Parathyroid adenoma (tissue), 2 donors: Measurements from ENCODE around the gene FOXF2.

Experiments
- H2AFZ ChIP-seq: fragments of 300-600 bp; sonication (generic); one replicate; pipeline ENCODE4 v1.7.0; 2017; ENCODE audit warnings: antibody characterized with exemption, mild to moderate bottlenecking
- H3K27ac ChIP-seq: fragments of 300-600 bp; sonication (generic); one replicate; pipeline ENCODE4 v1.7.0; 2017
- H3K27me3 ChIP-seq: fragments of 300-600 bp; sonication (generic); one replicate; pipeline ENCODE4 v1.7.0; 2017; ENCODE audit warnings: low read length; ENCODE audit not compliant: control insufficient read depth, insufficient read depth
- H3K36me3 ChIP-seq: fragments of 300-600 bp; sonication (generic); one replicate; pipeline ENCODE4 v1.7.0; 2017; ENCODE audit warnings: low read length; ENCODE audit not compliant: control insufficient read depth, insufficient read depth
- H3K4me1 ChIP-seq: fragments of 300-600 bp; sonication (generic); one replicate; pipeline ENCODE4 v1.7.0; 2017; ENCODE audit warnings: control low read depth
- H3K4me2 ChIP-seq: fragments of 300-600 bp; sonication (generic); one replicate; pipeline ENCODE4 v1.7.0; 2017; ENCODE audit warnings: low read length
- H3K4me3 ChIP-seq: fragments of 300-600 bp; sonication (generic); one replicate; pipeline ENCODE4 v1.7.0; 2017; ENCODE audit warnings: low read depth, low read length
- H3K79me2 ChIP-seq: fragments of 300-600 bp; sonication (generic); one replicate; pipeline ENCODE4 v1.7.0; 2017; ENCODE audit warnings: control low read depth
- H3K9ac ChIP-seq: fragments of 300-600 bp; sonication (generic); one replicate; pipeline ENCODE4 v1.7.0; 2017; ENCODE audit warnings: mild to moderate bottlenecking
- H3K9me3 ChIP-seq: fragments of 300-600 bp; sonication (generic); one replicate; pipeline ENCODE4 v1.7.0; 2017; ENCODE audit warnings: low read length; ENCODE audit not compliant: control insufficient read depth
- CTCF ChIP-seq: fragments of 300-600 bp; sonication (generic); IDR thresholded peaks from one replicate; pipeline ENCODE4 v1.7.0; 2017; ENCODE audit warnings: antibody characterized with exemption, mild to moderate bottlenecking
- donor health status: primary hyperparathyroidism.

Gene FOXF2

GRCh38 chr6:1385129-1386037 is 4.0 kb upstream of the FOXF2 start:
- H3K27ac ChIP-seq, result no peak overlapping the region
- no peaks in the 10 kb centered on the region for H3K9me3 ChIP-seq
- H3K4me1 ChIP-seq, result no peaks in the 10 kb centered on the region
- H3K4me2 ChIP-seq, result no peak overlapping the region
- H3K27me3 ChIP-seq, result peaks cover 19% of the 10 kb centered on the region
- no peaks in the 10 kb centered on the region for H3K36me3 ChIP-seq
- H3K9ac ChIP-seq, result no peak overlapping the region
- H2AFZ ChIP-seq, result no peak overlapping the region
- H3K79me2 ChIP-seq, result no peaks in the 10 kb centered on the region
- no peak for TF ChIP-seq CTCF
- no peak overlapping the region for H3K4me3 ChIP-seq

GRCh38 chr6:1386038-1386709 is 3.2 kb upstream of the FOXF2 start:
- TF ChIP-seq CTCF, result no peak
- H3K27ac ChIP-seq, result no peak overlapping the region
- H3K4me1 ChIP-seq, result no peaks in the 10 kb centered on the region

GRCh38 chr6:1387538-1387875 is 1.9 kb upstream of the FOXF2 start:
- H3K4me2 ChIP-seq, result no peak overlapping the region
- H3K9ac ChIP-seq, result no peak overlapping the region
- no peak overlapping the region for H3K27ac ChIP-seq
- H3K79me2 ChIP-seq, result no peaks in the 10 kb centered on the region
- H3K4me3 ChIP-seq, result no peak overlapping the region
- H3K9me3 ChIP-seq, result no peaks in the 10 kb centered on the region
- H2AFZ ChIP-seq, result no peak overlapping the region
- H3K36me3 ChIP-seq, result no peaks in the 10 kb centered on the region
- no peak for TF ChIP-seq CTCF
- H3K4me1 ChIP-seq, result no peaks in the 10 kb centered on the region
- peaks cover 20% of the 10 kb centered on the region for H3K27me3 ChIP-seq

More at GRCh38 chr6:1386038-1386709, 3.2 kb upstream of the FOXF2 start:
- Histone ChIP-seq H3K4me2 (no peak overlapping the region), H2AFZ (no peak overlapping the region), H3K4me3 (no peak overlapping the region), H3K27me3 (peaks cover 20% of the 10 kb centered on the region), H3K9ac (no peak overlapping the region), H3K9me3 (no peaks in the 10 kb centered on the region), H3K36me3 (no peaks in the 10 kb centered on the region), H3K79me2 (no peaks in the 10 kb centered on the region)

- Histone ChIP-seq H3K4me2 (no peak overlapping the region), H3K27me3 (peaks cover 23% of the 10 kb centered on the region), H3K79me2 (no peaks in the 10 kb centered on the region), H3K36me3 (no peaks in the 10 kb centered on the region), H2AFZ (no peak overlapping the region), H3K9me3 (no peaks in the 10 kb centered on the region), H3K4me3 (no peak overlapping the region), H3K9ac (no peak overlapping the region), H3K4me1 (no peaks in the 10 kb centered on the region), H3K27ac (no peak overlapping the region)
- TF ChIP-seq CTCF, result no peak
These were observed 1.3 kb upstream of the FOXF2 start for GRCh38 chr6:1387876-1388629.
